ENCODE measurements around the gene NHSL1.
A peak's percentile ranks its signal among the peaks of the same experiment; 100 is the strongest.

The NHSL1 gene

DNA sequence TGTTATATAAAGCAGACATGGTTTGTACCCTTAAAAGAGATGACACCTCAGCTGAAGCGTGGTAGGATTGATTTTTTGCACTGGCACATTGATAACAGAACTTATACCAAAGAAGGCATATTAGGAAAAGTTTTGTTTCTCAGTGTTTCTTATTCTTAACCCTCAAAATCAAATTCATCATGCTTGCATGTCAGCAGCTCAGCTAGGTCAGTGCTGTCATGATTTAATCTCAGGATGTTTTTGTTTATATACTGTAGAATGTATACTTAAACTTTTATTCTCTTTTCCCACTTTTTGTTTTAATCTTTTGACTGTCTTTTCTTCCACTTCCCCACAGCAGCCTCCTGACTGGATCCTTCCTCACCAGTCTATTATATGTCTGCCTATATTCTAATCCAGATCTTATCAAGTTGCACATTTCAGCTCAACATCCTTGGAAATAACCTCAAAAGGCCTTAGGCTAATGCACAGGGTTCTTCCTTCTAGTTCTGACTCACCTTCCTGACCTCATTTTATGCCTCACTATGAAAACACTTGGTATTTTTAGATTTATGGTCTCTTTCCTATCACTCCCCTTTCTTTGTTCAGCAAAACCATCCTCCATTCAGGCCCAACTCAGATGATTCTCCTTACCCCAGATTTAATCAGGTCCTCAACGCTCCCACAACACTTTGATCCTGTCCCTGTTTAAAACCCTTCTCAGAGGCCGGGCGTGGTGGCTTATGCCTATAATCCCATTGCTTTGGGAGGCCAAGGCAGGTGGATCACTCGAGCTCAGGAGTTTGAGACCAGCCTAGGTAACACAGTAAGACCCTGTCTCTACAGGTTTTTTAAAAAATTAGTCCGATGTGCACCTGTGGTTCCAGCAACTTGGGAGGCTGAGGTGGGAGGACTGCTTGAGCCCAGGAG, 88.1 kb downstream of the NHSL1 start:
- TF ChIP-seq POLR2A (IDR thresholded peaks at IDR 0.05; ENCODE audit: low read length) (no peak), GATA1 (IDR thresholded peaks at IDR 0.05; ENCODE audit: low read depth, low read length) (no peak)
- no peak for DNase-seq

- no peak for TF ChIP-seq POLR2A (IDR thresholded peaks at IDR 0.05; ENCODE audit: low read length)
- no peak for TF ChIP-seq GATA1 (IDR thresholded peaks at IDR 0.05; ENCODE audit: low read depth, low read length)
- no peak for DNase-seq
Observed at GRCh38 chr6:138410048-138410735, 89.1 kb downstream of the NHSL1 start.

DNA sequence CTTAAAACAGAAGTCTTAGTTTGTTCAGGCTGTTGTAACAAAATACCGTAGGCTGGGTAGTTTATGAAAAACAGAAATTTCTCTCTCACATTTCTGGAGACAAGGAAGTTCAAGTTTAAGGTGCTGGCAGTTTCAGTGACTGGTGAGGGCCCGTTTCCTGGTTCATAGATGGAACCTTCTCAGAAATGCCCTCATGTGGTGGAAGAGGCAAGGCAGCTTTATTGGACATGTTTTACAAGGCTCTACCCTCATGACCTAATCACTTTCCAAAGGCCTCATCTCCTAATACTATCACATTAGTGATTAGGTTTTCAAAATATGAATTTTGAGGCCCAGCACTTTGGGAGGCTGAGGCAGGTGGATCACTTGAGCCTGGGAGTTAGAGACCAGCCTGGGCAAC, 92.9 kb downstream of the NHSL1 start:
- TF ChIP-seq GATA1 (IDR thresholded peaks at IDR 0.05; ENCODE audit: low read depth, low read length), result no peak
- no peak for TF ChIP-seq POLR2A (IDR thresholded peaks at IDR 0.05; ENCODE audit: low read length)
- no peak for DNase-seq

GRCh38 chr6:138405816-138406413, 93.4 kb downstream of the NHSL1 start:
- no peak for DNase-seq
- no peak for TF ChIP-seq GATA1 (IDR thresholded peaks at IDR 0.05; ENCODE audit: low read depth, low read length)
- TF ChIP-seq POLR2A (IDR thresholded peaks at IDR 0.05; ENCODE audit: low read length), result no peak

DNA sequence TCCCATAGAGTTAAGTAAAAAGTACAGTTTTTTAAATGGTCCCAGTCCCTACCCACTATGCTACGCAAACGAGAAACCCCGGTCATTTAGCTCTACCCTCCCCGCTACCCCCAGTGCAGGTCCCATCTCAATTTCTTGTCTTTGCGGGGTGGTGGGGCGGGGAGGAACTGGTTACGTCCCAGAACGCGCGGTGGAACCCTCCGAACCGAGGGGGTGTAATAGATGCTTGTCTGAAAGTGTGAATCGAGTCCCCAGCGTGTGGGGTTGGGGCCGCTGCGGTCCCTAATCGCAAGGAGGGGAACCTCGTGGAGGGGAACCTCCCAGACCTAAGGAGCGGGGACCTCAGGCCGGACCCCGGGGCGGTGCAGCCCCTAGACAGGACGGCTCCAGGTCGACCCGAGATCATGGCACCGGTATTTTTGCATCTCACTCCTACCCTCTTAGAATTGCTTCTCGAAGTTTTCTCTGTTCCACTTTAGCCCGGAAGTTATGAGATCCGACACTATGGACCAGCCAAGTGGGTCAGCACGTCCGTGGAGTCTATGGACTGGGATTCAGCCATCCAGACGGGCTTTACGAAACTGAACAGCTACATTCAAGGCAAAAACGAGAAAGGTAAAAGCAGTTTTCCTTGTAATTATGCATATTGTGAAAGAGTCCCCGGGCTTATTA, 94.5 kb downstream of the NHSL1 start:
- DNase-seq, result peak; percentile 45 to 46
- TF ChIP-seq POLR2A (IDR thresholded peaks at IDR 0.05; ENCODE audit: low read length) (no peak), GATA1 (IDR thresholded peaks at IDR 0.05; ENCODE audit: low read depth, low read length) (no peak)

GRCh38 chr6:138403801-138404665, 95.3 kb downstream of the NHSL1 start, which contains the start of gene HEBP2:
Gene HEBP2, plus strand, starts transcription at chr6:138404223. Its CDS starts 273 bp downstream, at chr6:138404496.
- DNase-seq, result peak; percentile 84
- TF ChIP-seq GATA1 (IDR thresholded peaks at IDR 0.05; ENCODE audit: low read depth, low read length), result no peak
- peak; percentile 37 for TF ChIP-seq POLR2A (IDR thresholded peaks at IDR 0.05; ENCODE audit: low read length)

DNA sequence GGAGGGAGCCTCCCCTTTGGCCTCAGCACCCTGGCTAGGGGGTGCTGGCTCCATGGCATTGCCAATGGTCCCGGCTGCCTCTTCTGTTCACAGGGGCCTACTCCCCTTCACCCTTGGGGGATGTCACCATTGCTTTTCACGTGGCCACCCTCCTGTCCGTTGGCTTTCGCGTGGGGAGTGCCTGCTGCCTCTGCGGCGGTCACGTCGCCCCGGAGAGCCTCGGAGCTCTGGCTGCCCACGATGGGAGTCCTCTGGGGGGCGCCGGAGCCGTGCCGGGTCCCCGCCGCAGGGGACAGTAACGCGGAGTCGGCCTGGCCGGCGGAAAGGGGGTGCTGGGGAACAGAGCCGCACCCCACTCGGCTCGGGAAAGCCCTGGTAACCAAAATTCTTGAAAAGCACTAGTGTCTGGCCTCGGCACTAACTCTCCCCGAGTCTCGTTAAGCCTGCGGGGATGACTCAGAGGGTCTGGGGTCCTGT, 95.9 kb downstream of the NHSL1 start:
- peak; percentile 40 to 50 for DNase-seq
- TF ChIP-seq POLR2A (IDR thresholded peaks at IDR 0.05; ENCODE audit: low read length) (no peak), GATA1 (IDR thresholded peaks at IDR 0.05; ENCODE audit: low read depth, low read length) (no peak)

DNA sequence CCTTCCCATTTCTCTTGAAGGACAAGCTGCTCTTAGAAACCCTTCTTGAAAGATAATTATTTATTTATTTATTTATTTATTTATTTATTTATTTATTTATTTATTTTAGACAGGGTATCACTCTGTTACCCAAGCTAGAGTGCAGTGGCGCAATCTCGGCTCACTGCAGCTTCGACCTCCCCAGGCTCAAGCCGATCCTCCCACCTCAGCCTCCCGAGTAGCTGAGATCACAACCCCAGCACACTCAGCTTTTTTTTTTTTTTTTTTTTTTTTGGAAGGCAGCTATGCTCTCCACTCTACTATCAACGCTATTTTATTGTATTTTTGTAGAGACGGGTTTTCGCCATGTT, 96.5 kb downstream of the NHSL1 start:
- TF ChIP-seq POLR2A (IDR thresholded peaks at IDR 0.05; ENCODE audit: low read length) (no peak), GATA1 (IDR thresholded peaks at IDR 0.05; ENCODE audit: low read depth, low read length) (no peak)
- no peak for DNase-seq

GRCh38 chr6:138401960-138402837, 97.1 kb downstream of the NHSL1 start:
- TF ChIP-seq POLR2A (IDR thresholded peaks at IDR 0.05; ENCODE audit: low read length), result no peak

GRCh38 chr6:138400326-138400725, 99.0 kb downstream of the NHSL1 start:
- no peak for DNase-seq
- no peak for TF ChIP-seq POLR2A (IDR thresholded peaks at IDR 0.05; ENCODE audit: low read length)

More at GRCh38 chr6:138401960-138402837, 97.1 kb downstream of the NHSL1 start:
- no peak for DNase-seq

DNA sequence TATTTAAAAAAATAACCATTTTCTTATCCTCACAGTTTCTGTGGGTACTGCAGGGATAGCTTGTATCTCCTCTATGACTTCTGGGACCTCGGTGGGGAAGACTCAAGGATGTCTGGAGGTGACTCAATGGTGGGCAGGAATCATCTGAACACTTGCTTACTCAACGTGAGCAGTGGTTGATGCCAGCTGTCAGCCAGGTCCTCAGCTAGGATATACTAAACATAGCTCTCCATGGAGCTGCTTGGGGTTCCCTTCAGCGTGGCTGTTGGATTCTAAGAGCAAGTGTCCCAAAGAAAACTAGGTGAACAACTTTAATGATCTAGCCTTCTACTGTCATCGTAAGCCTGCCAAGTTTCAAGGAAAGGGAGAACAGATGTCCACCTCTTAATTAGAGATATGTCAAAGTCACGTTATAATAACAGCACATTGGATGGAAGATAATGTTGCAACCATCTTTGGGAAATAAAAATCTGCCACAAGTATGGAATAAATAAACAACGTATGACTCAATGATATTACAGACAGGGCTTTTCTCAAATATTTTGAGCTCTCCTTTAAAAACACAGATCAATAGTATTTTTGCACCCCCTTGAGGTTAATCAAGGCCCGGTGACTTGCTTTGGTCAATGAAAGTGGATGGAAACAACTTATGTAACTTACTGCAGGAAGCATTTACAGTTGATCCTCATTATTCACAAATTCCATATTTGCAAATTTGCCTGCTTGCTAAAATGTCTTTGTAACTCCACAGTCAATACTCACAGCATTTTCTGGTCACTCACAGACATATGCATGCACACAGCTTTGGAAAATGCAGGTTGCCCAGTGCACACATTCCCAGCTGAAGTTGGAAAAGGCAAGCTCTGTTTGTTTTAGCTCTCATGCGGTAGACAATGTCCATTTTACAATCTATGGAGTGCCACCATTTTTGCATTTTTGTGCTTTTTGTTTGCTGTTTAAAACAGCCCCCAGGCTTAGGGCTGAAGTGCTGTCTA, 101.9 kb downstream of the NHSL1 start:
- no peak for TF ChIP-seq GATA1 (IDR thresholded peaks at IDR 0.05; ENCODE audit: low read depth, low read length)
- no peak for TF ChIP-seq POLR2A (IDR thresholded peaks at IDR 0.05; ENCODE audit: low read length)
- no peak for DNase-seq

Measured in erythroblast (primary cell).